NCI-H1417 treated with DMSO at 0.1 percent for 48 hours (cell line): ENCODE results near the gene CAMTA1.

Source experiments
- DNase-seq: peaks from one replicate; lab custom pipeline; 2025; lab: John Stamatoyannopoulos, UW

CAMTA1 gene

GRCh38 chr1:7557301-7557891 is 772.1 kb downstream of the CAMTA1 start:
- DNase-seq: no peak

GRCh38 chr1:7558041-7558461 is 772.8 kb downstream of the CAMTA1 start:
- DNase-seq: no peak

- no peak for DNase-seq
Measured at GRCh38 chr1:7558481-7558880, 773.2 kb downstream of the CAMTA1 start.

GRCh38 chr1:7558921-7559869 is 773.9 kb downstream of the CAMTA1 start:
- DNase-seq: no peak

GRCh38 chr1:7560128-7560527 is 774.9 kb downstream of the CAMTA1 start:
- no peak for DNase-seq

GRCh38 chr1:7560601-7561181 is 775.4 kb downstream of the CAMTA1 start:
- no peak for DNase-seq

- no peak for DNase-seq
Measured at GRCh38 chr1:7561331-7561921, 776.2 kb downstream of the CAMTA1 start.

GRCh38 chr1:7561936-7562728 is 776.9 kb downstream of the CAMTA1 start:
- no peak for DNase-seq

GRCh38 chr1:7562729-7563605 is 777.7 kb downstream of the CAMTA1 start:
- no peak for DNase-seq

- DNase-seq: no peak
Measured at GRCh38 chr1:7564137-7564536, 778.9 kb downstream of the CAMTA1 start.

GRCh38 chr1:7565099-7565750 is 780.0 kb downstream of the CAMTA1 start:
- no peak for DNase-seq

- DNase-seq: no peak
Measured at GRCh38 chr1:7566417-7567375, 781.4 kb downstream of the CAMTA1 start.

GRCh38 chr1:7567376-7567775 is 782.1 kb downstream of the CAMTA1 start:
- no peak for DNase-seq

- no peak for DNase-seq
Measured at GRCh38 chr1:7568053-7568452, 782.8 kb downstream of the CAMTA1 start.

- no peak for DNase-seq
Measured at GRCh38 chr1:7568901-7569524, 783.8 kb downstream of the CAMTA1 start.

- DNase-seq: no peak
Measured at GRCh38 chr1:7570311-7570710, 785.1 kb downstream of the CAMTA1 start.

GRCh38 chr1:7572654-7573152 is 787.4 kb downstream of the CAMTA1 start:
- no peak for DNase-seq

- DNase-seq: no peak
Measured at GRCh38 chr1:7573481-7573880, 788.2 kb downstream of the CAMTA1 start.
